UCSD-AML1 (cell line): ENCODE results near the gene TNNC1.

Experiments
- DNase-seq: peaks from one replicate; lab custom pipeline; 2025; ENCODE audit not compliant: unreplicated experiment; lab: John Stamatoyannopoulos, UW

TNNC1 gene

GRCh38 chr3:52402101-52402521 lies 51.7 kb downstream of the TNNC1 start:
- DNase-seq, result no peak

DNA sequence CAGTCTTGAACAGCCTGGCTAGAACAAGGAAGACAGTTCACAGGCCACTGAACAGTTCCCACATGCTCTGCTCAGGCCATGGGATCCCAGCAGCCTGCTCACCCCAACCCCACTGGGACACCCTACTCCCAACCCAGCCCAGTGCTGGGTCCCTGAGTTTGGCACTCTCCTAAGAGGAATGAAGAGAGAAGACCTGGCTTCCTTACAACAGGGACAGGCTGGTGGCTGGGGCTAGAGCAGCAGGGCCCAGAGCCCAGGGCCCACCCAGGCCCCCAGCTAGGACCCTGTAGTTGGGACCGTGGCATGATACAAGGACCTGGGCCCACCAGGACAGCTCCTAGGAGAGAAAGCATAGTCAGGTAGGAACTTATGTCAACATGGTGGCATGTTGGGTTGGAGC lies 52.3 kb downstream of the TNNC1 start:
- DNase-seq, result no peak
